Measurements from ENCODE around the gene UFD1. TPM values are rescaled to one million over a fixed set of nuclear protein-coding genes. Genes with fewer than 3 reads are reported as not detected.
A peak's percentile ranks its signal among the peaks of the same experiment; 100 is the strongest.

UFD1 gene
- total and polyA plus RNA-seq, 9 of the 15 experiments (the other 6 are each of a cell fraction or from before 2014, with no cell fraction given): 238 to 645 (median 363) TPM

DNA sequence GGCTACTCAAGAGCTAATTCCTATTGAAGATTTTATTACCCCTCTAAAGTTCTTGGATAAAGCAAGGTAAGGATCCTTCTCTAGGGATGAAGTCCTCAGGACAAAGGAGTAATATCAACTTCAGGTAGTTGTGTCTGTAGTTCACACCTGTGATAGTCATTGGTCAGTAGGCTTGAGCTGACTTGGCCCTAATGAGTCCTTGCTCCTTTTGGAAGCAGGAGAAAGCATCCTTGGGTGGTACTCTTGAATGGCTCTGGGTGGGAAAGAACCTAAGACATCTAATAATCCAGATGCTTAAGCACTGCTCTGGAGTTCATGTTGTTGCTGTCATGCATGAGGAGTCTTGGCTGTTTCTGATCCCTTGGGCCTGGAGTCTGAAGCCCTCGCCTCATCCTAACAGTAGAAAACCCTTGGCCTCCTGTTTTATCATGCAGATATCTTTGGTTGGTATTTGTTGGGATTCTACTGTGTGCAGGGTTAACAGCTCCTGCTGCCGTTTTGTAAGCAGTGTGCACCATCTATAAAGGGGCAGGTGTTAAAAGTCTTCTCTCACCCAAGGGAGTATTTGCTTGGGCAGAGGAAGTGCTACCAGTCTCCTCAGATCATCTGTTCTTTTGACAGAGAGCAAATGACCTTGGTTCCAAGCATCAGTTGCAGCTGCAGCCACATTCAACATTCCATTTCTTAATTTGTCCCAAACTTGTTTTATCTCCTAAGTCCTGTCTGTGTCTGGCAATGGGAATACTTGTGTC is 44.0 kb downstream of the UFD1 start:
- no peak overlapping the region for H3K4me2 ChIP-seq (ENCODE audit: insufficient read depth, low read length)
- POLR2A ChIA-PET: interaction anchor here (0.6 to 11.9 kb wide), 17 partner anchors 12 to 268 kb away, joined by 3 to 284 read pairs (median 5); partner anchors contain the start of genes C22orf39 and CDC45
- intact Hi-C loops (cut with micrococcal nuclease): loop anchor here (5.0 kb wide), 2 partner anchors 133 to 313 kb away; partner anchors contain the start of gene DGCR2
- no peak for TF ChIP-seq ZNF217 (CRISPR knock-in tag; IDR thresholded peaks at IDR 0.05)
- no peak for TF ChIP-seq BRF1 (IDR thresholded peaks at IDR 0.05; ENCODE audit: borderline replicate concordance, extremely low read depth, insufficient read length)
- TF ChIP-seq ETS2 (tag; IDR thresholded peaks at IDR 0.05; ENCODE audit: borderline replicate concordance, poor library complexity, severe bottlenecking): no peak
- TF ChIP-seq, protein P1, sequence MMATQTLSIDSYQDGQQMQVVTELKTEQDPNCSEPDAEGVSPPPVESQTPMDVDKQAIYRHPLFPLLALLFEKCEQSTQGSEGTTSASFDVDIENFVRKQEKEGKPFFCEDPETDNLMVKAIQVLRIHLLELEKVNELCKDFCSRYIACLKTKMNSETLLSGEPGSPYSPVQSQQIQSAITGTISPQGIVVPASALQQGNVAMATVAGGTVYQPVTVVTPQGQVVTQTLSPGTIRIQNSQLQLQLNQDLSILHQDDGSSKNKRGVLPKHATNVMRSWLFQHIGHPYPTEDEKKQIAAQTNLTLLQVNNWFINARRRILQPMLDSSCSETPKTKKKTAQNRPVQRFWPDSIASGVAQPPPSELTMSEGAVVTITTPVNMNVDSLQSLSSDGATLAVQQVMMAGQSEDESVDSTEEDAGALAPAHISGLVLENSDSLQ (IDR thresholded peaks at IDR 0.05): no peak
- TF ChIP-seq CHD2 (IDR thresholded peaks at IDR 0.05; ENCODE audit: low read depth, low read length): no peak
- TF ChIP-seq FOXM1 (IDR thresholded peaks at IDR 0.05; ENCODE audit: low read depth): no peak
- no peak for TF ChIP-seq FOXM1 (CRISPR knock-in tag; IDR thresholded peaks at IDR 0.05; ENCODE audit: low read depth)
- TF ChIP-seq HMGXB4 (CRISPR knock-in tag; IDR thresholded peaks at IDR 0.05): 0 out of 2 replicates have a peak, but pooled peaks have one; percentile 19
- no peak for TF ChIP-seq EP300 (IDR thresholded peaks at IDR 0.05; ENCODE audit: low read length)
- TF ChIP-seq PYGO2 (tag; IDR thresholded peaks at IDR 0.05): no peak
- TF ChIP-seq, protein P2, sequence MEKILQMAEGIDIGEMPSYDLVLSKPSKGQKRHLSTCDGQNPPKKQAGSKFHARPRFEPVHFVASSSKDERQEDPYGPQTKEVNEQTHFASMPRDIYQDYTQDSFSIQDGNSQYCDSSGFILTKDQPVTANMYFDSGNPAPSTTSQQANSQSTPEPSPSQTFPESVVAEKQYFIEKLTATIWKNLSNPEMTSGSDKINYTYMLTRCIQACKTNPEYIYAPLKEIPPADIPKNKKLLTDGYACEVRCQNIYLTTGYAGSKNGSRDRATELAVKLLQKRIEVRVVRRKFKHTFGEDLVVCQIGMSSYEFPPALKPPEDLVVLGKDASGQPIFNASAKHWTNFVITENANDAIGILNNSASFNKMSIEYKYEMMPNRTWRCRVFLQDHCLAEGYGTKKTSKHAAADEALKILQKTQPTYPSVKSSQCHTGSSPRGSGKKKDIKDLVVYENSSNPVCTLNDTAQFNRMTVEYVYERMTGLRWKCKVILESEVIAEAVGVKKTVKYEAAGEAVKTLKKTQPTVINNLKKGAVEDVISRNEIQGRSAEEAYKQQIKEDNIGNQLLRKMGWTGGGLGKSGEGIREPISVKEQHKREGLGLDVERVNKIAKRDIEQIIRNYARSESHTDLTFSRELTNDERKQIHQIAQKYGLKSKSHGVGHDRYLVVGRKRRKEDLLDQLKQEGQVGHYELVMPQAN (IDR thresholded peaks at IDR 0.05; ENCODE audit: borderline replicate concordance): no peak
- TF ChIP-seq, protein P3, sequence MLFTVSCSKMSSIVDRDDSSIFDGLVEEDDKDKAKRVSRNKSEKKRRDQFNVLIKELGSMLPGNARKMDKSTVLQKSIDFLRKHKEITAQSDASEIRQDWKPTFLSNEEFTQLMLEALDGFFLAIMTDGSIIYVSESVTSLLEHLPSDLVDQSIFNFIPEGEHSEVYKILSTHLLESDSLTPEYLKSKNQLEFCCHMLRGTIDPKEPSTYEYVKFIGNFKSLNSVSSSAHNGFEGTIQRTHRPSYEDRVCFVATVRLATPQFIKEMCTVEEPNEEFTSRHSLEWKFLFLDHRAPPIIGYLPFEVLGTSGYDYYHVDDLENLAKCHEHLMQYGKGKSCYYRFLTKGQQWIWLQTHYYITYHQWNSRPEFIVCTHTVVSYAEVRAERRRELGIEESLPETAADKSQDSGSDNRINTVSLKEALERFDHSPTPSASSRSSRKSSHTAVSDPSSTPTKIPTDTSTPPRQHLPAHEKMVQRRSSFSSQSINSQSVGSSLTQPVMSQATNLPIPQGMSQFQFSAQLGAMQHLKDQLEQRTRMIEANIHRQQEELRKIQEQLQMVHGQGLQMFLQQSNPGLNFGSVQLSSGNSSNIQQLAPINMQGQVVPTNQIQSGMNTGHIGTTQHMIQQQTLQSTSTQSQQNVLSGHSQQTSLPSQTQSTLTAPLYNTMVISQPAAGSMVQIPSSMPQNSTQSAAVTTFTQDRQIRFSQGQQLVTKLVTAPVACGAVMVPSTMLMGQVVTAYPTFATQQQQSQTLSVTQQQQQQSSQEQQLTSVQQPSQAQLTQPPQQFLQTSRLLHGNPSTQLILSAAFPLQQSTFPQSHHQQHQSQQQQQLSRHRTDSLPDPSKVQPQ (CRISPR knock-in tag; IDR thresholded peaks at IDR 0.05; ENCODE audit: borderline replicate concordance): no peak

More for the DNA sequence above, 44.0 kb downstream of the UFD1 start:
- 91% methylated on average over 2 of the region's 2 CpGs for WGBS (ENCODE audit: insufficient coverage, low coverage, missing lambda C conversion rate)
- H3K79me2 ChIP-seq (ENCODE audit: control insufficient read depth, insufficient read depth, low read length): peaks cover 39% of the 10 kb centered on the region
- no TSS peak for BruUV-seq (replicated peaks)
- no peak for DNase-seq (ENCODE audit: extremely low read depth in 1 of 4, low spot score in 3 of 4)
- no peaks in the 10 kb centered on the region for H3K9me1 ChIP-seq (ENCODE audit: control insufficient read depth, insufficient read depth, low read length)
- H3K4me1 ChIP-seq (replicated peaks in 1 of 2; ENCODE audit: control insufficient read depth in 2 of 2, insufficient read depth in 2 of 2, low read length in 2 of 2): peaks cover 10 to 30% of the 10 kb centered on the region in 2 experiments
- no peak for ATAC-seq
- no peaks in the 10 kb centered on the region for H3K27me3 ChIP-seq (ENCODE audit: control insufficient read depth in 2 of 2, insufficient read depth in 2 of 2, low read length in 2 of 2)
- CTCF ChIA-PET (ENCODE audit: low intra/inter-chr PET ratio): no interaction called here
- H3K9me3 ChIP-seq (replicated peaks; ENCODE audit: control insufficient read depth, insufficient read depth, low read depth, low read length): no peaks in the 10 kb centered on the region
- no peak for FAIRE-seq
- H2AFZ ChIP-seq (ENCODE audit: low read depth, low read length): no peak overlapping the region
- in situ Hi-C loops (cut with MboI): no loop called here
- no peak overlapping the region for H3K9ac ChIP-seq (ENCODE audit: insufficient read depth in 1 of 2, low read depth in 2 of 2, low read length in 2 of 2)
- peaks cover 11% of the 10 kb centered on the region for H4K20me1 ChIP-seq (replicated peaks; ENCODE audit: control insufficient read depth, insufficient read depth, low read length)
- H3K27ac ChIP-seq (ENCODE audit: extremely low read depth, low read depth, low read length): no peak overlapping the region
- H3K36me3 ChIP-seq (ENCODE audit: control insufficient read depth, insufficient read depth, low read length): peaks cover 51% of the 10 kb centered on the region
- H3K4me3 ChIP-seq: no peak overlapping the region
